Measurements from ENCODE around the gene AGAP1.

The AGAP1 gene

DNA sequence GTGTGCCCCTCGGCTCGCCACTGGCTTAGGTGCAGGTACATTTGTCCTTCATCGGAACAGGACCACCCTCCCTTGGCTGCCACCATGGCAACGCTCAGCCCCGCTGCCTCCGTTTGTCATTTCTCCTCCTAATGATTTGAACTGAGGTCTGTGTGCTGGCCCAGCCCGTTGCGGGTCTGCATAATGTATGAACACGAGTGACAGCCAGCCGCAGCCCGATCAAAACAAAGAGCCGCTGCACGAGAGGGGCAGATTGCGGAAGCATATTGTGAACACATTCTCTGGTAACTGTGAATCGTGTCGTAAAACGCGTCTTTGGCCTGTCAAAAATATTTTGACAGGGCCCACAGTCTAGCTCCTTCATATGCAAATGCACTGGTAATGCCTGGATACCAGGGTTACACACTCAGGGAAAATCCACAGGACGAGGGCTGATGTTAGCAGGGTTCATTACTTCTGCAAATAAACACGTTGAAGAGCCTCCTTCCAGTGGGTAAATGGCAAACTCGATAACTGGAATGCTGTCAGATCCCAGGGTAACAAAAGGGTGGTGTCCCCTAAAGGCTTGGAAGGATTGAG, 137.0 kb downstream of the AGAP1 start:
- TF ChIP-seq, protein P1, sequence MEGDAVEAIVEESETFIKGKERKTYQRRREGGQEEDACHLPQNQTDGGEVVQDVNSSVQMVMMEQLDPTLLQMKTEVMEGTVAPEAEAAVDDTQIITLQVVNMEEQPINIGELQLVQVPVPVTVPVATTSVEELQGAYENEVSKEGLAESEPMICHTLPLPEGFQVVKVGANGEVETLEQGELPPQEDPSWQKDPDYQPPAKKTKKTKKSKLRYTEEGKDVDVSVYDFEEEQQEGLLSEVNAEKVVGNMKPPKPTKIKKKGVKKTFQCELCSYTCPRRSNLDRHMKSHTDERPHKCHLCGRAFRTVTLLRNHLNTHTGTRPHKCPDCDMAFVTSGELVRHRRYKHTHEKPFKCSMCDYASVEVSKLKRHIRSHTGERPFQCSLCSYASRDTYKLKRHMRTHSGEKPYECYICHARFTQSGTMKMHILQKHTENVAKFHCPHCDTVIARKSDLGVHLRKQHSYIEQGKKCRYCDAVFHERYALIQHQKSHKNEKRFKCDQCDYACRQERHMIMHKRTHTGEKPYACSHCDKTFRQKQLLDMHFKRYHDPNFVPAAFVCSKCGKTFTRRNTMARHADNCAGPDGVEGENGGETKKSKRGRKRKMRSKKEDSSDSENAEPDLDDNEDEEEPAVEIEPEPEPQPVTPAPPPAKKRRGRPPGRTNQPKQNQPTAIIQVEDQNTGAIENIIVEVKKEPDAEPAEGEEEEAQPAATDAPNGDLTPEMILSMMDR (conservative IDR thresholded peaks at IDR 0.05): no peak
- H3K27ac ChIP-seq: no peak overlapping the region

DNA sequence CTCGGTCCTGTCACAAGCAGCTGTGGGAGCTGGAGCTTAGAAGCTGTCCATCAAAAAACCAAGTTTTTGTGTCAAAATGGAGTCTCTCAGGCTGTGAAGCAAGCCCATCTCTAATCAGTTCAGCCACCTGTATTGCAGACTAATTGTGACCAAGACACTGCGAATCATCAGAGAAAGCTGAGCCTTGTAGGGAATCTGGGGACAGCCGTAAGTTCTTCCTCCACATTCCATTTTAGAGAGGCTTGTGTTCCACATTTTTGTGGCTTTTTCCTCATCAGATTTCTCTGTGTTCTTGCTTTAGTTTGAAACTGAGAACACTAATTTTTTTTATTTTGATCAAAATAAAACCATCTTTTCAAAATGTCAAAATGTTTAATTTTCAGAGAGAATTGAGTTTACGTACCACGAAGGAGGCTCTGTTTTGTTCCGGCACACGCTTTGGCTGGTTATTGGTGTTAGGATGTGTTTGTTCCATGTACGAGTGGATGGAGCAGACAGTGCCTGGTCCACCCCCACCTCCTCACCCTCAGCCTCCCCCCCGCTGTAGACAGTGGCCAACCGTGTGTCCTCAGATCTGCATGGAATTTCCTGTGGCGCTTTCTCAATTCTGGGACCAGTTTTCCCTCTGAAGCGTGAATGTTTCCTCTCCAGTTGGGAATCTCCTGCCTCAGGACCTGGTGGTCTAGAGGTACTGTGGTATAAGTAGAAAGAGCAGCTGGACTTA, 140.8 kb downstream of the AGAP1 start:
- TF ChIP-seq, protein P1 (conservative IDR thresholded peaks at IDR 0.05): no peak
- no peak overlapping the region for H3K27ac ChIP-seq

DNA sequence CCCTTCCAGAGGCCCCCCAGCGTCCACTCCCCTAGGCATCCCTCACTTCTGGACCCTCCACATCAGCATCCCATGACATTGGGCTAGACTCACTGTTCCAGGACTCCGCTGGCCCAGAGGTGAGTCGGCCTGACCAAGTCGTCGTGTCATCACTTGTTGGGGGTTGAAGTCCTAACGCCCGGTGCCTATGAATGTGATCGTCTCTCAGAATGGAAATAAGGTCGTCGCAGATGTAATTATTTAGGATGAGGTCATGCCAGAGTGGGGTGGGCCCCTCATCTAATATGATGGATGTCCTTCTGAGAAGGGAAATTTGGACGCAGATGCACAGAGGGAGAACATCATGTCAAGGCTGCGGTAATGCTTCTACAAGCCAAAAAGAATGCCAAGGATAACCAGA, 142.7 kb downstream of the AGAP1 start:
- H3K27ac ChIP-seq: no peak overlapping the region
- TF ChIP-seq, protein P1 (conservative IDR thresholded peaks at IDR 0.05): no peak

DNA sequence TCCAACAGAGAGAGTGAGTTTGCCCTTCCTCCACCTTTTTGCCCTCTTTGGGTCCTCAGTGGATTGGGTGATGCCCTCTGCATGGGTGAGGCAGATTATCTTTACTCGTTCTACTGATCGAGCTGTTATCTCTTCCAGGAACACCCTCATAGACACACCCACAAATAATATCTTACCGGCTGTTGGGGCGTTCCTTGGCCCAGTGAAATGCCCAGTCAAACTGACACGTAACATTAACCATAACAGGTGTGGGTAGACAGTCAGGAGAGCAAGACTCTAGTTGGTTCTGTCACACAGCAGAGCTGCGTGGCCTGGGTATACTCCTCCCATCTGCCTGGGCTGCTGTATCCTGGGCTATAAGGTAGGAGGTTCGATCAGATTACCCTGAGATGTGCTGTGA, 144.1 kb downstream of the AGAP1 start:
- TF ChIP-seq, protein P1 (conservative IDR thresholded peaks at IDR 0.05): no peak
- H3K27ac ChIP-seq: no peak overlapping the region

DNA sequence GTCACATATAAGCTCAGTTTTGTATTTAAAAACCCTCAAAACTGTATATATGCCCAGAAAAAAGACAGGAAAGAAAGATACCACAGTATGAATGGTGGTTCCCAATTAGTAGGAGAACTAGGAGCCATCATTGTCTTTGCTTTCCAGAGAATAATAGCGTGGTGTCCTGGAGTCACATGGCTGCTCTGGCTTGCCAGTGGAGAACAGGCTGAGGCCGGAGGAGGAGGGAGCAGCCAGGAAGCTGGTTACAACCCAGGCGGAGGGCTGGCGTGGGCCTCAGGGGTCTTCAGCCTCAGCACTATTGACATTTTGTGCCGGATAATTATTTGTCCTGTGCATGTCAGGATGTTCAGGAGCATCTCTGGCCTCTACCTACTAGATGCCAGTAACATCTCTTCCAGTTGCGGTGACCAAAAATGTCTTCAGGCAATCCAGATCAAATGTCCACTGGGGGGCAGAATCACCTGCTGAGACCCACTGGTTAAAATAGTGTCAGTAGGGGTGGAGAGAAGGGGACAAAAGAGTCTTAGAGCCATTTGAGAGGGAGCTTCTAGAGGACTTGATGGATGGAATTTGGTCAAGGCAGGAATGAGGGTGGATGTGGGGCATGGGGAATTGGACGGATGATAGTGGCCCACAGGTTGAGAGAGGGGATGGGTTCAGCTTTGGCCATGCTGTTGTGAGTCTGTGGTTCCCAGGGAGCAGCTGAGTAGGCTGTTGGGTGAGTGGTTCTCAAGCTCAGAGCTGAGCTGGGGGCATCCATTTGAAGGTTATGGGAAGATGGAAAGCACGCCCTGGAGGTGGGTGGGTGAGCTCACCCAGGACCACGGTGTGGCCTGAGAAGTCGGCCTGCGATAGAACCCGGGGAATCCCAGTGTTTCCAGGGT, 144.9 kb downstream of the AGAP1 start:
- no peak overlapping the region for H3K27ac ChIP-seq
- TF ChIP-seq, protein P1 (conservative IDR thresholded peaks at IDR 0.05): 0 out of 2 replicates have a peak, but pooled peaks have one; percentile 8

DNA sequence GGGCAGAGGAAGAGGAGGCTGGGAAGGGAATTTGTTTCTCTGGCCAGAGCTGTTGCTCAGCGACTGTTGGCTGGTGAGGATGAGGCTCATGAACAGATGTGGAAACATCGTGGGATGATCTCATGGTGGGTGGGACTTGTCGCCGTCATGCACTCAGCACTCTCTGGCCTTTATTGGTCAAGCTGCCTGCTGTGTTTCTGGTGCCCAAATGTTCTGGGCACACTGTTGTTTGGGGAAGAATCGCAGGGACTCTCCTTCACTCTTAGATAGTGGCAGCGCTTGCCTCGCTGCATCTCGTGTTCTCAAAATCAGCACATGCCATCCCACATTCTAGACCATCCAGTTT, 145.6 kb downstream of the AGAP1 start:
- H3K27ac ChIP-seq: no peak overlapping the region; the same call in 1 of the 2 replicates
- TF ChIP-seq, protein P1 (conservative IDR thresholded peaks at IDR 0.05): no peak

DNA sequence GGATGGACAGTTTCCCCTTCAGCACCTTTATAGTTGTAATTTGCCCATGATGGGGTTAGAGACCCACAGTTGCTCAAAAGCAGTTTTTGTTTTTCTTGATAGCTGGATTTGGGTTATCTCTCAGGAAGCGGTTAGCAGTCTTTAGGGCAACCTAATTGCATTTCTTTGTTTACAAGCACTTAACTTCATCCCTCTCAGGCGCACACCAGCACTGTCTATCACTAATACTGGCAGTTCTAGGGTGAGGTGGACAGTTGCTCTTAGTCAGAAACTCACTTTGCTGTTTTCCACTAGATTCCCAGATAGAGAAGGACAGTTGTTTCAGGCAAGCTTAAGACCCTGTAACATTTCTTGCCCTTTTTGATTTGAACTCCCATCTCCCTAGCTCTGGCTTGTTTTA, 146.0 kb downstream of the AGAP1 start:
- TF ChIP-seq, protein P1 (conservative IDR thresholded peaks at IDR 0.05): no peak
- peak overlapping the region; percentile 36 for H3K27ac ChIP-seq

Measured in VCaP (cell line).